ENCODE data around the gene ITGB3BP. TPM values are rescaled to one million over a fixed set of nuclear protein-coding genes. Genes with fewer than 3 reads are reported as not detected.

Gene ITGB3BP
- total and polyA plus RNA-seq, 4 donors = 5.7 to 15.2 (median 7.5) TPM

GRCh38 chr1:63534406-63534805, 11.4 kb upstream of the ITGB3BP start:
- TF ChIP-seq RAD21 (IDR thresholded peaks at IDR 0.05) (no peak), NR2F2 (IDR thresholded peaks at IDR 0.05) (no peak), FOXA2 (IDR thresholded peaks at IDR 0.05) (no peak), TAF1 (conservative IDR thresholded peaks at IDR 0.05) (no peak), EGR1 (IDR thresholded peaks at IDR 0.05; ENCODE audit: low read depth in 2 of 2) (no peak), MAX (IDR thresholded peaks at IDR 0.05) (no peak), HNF4G (IDR thresholded peaks at IDR 0.05) (no peak), REST (IDR thresholded peaks at IDR 0.05) (no peak), RXRA (IDR thresholded peaks at IDR 0.05) (no peak), ATF3 (IDR thresholded peaks at IDR 0.05) (no peak), HNF4A (conservative IDR thresholded peaks at IDR 0.05) (no peak), SP1 (IDR thresholded peaks at IDR 0.05) (no peak), JUND (IDR thresholded peaks at IDR 0.05) (no peak), ZBTB33 (IDR thresholded peaks at IDR 0.05) (no peak), FOXA1 (IDR thresholded peaks at IDR 0.05) (no peak), CTCF (IDR thresholded peaks at IDR 0.05; ENCODE audit: low read depth, low read length, missing input control) (no peak), GABPA (IDR thresholded peaks at IDR 0.05 in 1 of 2, conservative IDR thresholded peaks at IDR 0.05 in 1 of 2) (no peak), YY1 (IDR thresholded peaks at IDR 0.05) (no peak)
- Histone ChIP-seq H3K4me1 (ENCODE audit: control insufficient read depth in 4 of 4, insufficient read depth in 4 of 4, low read length in 3 of 4) (peaks cover 0 to 3% (median 0%) of the 10 kb centered on the region in 4 donors), H3K27ac (ENCODE audit: low read depth in 1 of 2, low read length in 2 of 2) (no peak overlapping the region), H3K27me3 (ENCODE audit: control insufficient read depth in 4 of 4, insufficient read depth in 4 of 4, low read length in 3 of 4) (no peaks in the 10 kb centered on the region), H3K9me3 (ENCODE audit: control insufficient read depth in 4 of 4, low read length in 3 of 4) (no peaks in the 10 kb centered on the region), H3K9ac (ENCODE audit: low read depth in 1 of 2, low read length in 2 of 2) (no peak overlapping the region), H3K4me3 (ENCODE audit: low read depth in 1 of 3, low read length in 3 of 3) (no peak overlapping the region), H3K36me3 (ENCODE audit: control insufficient read depth in 4 of 4, insufficient read depth in 3 of 4, low read depth in 1 of 4, low read length in 3 of 4) (peaks cover 0 to 2% (median 0%) of the 10 kb centered on the region in 4 donors)
- DNase-seq (ENCODE audit: low spot score) = no peak

Data from liver (tissue), 9 donors.